HEK293 (cell line): ENCODE data around the gene COL8A1.

Experiments used
- CTCF ChIA-PET: fragments of 350-600 bp; formaldehyde crosslinking; extraction: SDS; loops from one replicate; lab custom pipeline; 2021; ENCODE audit warnings: antibody characterized with exemption; lab: Yijun Ruan, JAX
- POLR2A ChIA-PET: fragments of 300-600 bp; formaldehyde crosslinking; extraction: SDS; loops from one replicate; lab custom pipeline; 2020; ENCODE audit warnings: antibody characterized with exemption, inconsistent platforms; lab: Yijun Ruan, JAX
- H3K27ac ChIP-seq: fragments of 200-500 bp; sonication (Bioruptor generic); 2 replicates; pipeline ENCODE4 v1.5.1; 2014; ENCODE audit warnings: low read depth, low read length, control low read depth, inconsistent platforms; ENCODE audit errors: extremely low read depth
- H3K36me3 ChIP-seq, 2 experiments: fragments of 200-500 bp in 1 of 2; sonication (Bioruptor generic) in 1 of 2; 1 replicate in 1 of 2; 2 replicates in 1 of 2; pipeline ENCODE4 v1.5.1; 2014 to 2017; ENCODE audit warnings: inconsistent platforms in 2 of 2, low read length in 2 of 2; ENCODE audit not compliant: control insufficient read depth in 2 of 2, insufficient read depth in 1 of 2
- H3K4me1 ChIP-seq: fragments of 200-500 bp; sonication (Bioruptor generic); 2 replicates; pipeline ENCODE4 v1.5.1; 2014; ENCODE audit warnings: mild to moderate bottlenecking, low read length, inconsistent platforms; ENCODE audit not compliant: control insufficient read depth, insufficient read depth
- H3K4me3 ChIP-seq: 2 replicates; pipeline ENCODE4 v1.5.1; 2011; ENCODE audit warnings: low read depth, mild to moderate bottlenecking, control low read depth, low read length, moderate library complexity
- H3K9me3 ChIP-seq: fragments of 200-500 bp; sonication (Bioruptor generic); 2 replicates; pipeline ENCODE4 v1.5.1; 2014; ENCODE audit warnings: low read depth, low read length, inconsistent platforms; ENCODE audit not compliant: control insufficient read depth, insufficient read depth
- HOXA7 ChIP-seq: sonication (generic); formaldehyde crosslinking; IDR thresholded peaks from 2 replicates; pipeline ENCODE4 v1.8.1; 2022; ENCODE audit warnings: missing genetic modification reagents, borderline replicate concordance
- HOXC10 ChIP-seq: sonication (generic); formaldehyde crosslinking; IDR thresholded peaks from 2 replicates; pipeline ENCODE4 v1.8.1; 2023; ENCODE audit warnings: mild to moderate bottlenecking, missing genetic modification reagents
- KLF10 ChIP-seq: fragments of 450-650 bp; IDR thresholded peaks from 2 replicates; pipeline ENCODE4 v1.5.1; 2018; ENCODE audit warnings: missing biosample characterization, mild to moderate bottlenecking, missing genetic modification characterization
- MEIS1 ChIP-seq: sonication (generic); formaldehyde crosslinking; IDR thresholded peaks from 2 replicates; pipeline ENCODE4 v1.8.1; 2022; ENCODE audit warnings: missing genetic modification reagents, mild to moderate bottlenecking, borderline replicate concordance
- PRDM1 ChIP-seq: fragments of 450-650 bp; formaldehyde crosslinking; IDR thresholded peaks from 2 replicates; pipeline ENCODE4; 2016; ENCODE audit warnings: missing biosample characterization, missing genetic modification characterization
- YY2 ChIP-seq: fragments of 450-650 bp; formaldehyde crosslinking; IDR thresholded peaks from 2 replicates; pipeline ENCODE4 v1.5.1; 2016; ENCODE audit warnings: missing biosample characterization, missing genetic modification characterization
- ZBTB44 ChIP-seq: fragments of 450-650 bp; IDR thresholded peaks from 2 replicates; pipeline ENCODE4 v1.5.1; 2018; ENCODE audit warnings: missing biosample characterization, mild to moderate bottlenecking, missing genetic modification characterization
- ZBTB7A ChIP-seq: fragments of 450-650 bp; formaldehyde crosslinking; IDR thresholded peaks from 2 replicates; pipeline ENCODE4 v1.5.1; 2016; ENCODE audit warnings: low read depth, missing biosample characterization, missing genetic modification characterization
- ZFP69B ChIP-seq: fragments of 450-650 bp; formaldehyde crosslinking; IDR thresholded peaks from 2 replicates; pipeline ENCODE4 v1.5.1; 2016; ENCODE audit warnings: missing biosample characterization, missing genetic modification characterization
- ZIC2 ChIP-seq: fragments of 450-650 bp; formaldehyde crosslinking; IDR thresholded peaks from 2 replicates; pipeline ENCODE4 v1.5.1; 2016; ENCODE audit warnings: missing biosample characterization, missing genetic modification characterization
- ZNF169 ChIP-seq: fragments of 450-650 bp; formaldehyde crosslinking; IDR thresholded peaks from 2 replicates; pipeline ENCODE4 v1.5.1; 2016; ENCODE audit warnings: missing biosample characterization, missing genetic modification characterization
- ZNF202 ChIP-seq: fragments of 450-650 bp; formaldehyde crosslinking; IDR thresholded peaks from 2 replicates; pipeline ENCODE4 v1.5.1; 2016; ENCODE audit warnings: missing biosample characterization, missing genetic modification characterization, borderline replicate concordance
- ZNF223 ChIP-seq: fragments of 450-650 bp; formaldehyde crosslinking; IDR thresholded peaks from 2 replicates; pipeline ENCODE4 v1.5.1; 2016; ENCODE audit warnings: missing biosample characterization, missing genetic modification characterization
- ZNF280D ChIP-seq: fragments of 450-650 bp; formaldehyde crosslinking; IDR thresholded peaks from 2 replicates; pipeline ENCODE4 v1.5.1; 2016; ENCODE audit warnings: missing biosample characterization, missing genetic modification characterization
- ZNF391 ChIP-seq: fragments of 450-650 bp; formaldehyde crosslinking; IDR thresholded peaks from 2 replicates; pipeline ENCODE4 v1.5.1; 2016; ENCODE audit warnings: low read depth, missing biosample characterization, missing genetic modification characterization, borderline replicate concordance
- ZNF394 ChIP-seq: fragments of 450-650 bp; formaldehyde crosslinking; IDR thresholded peaks from 2 replicates; pipeline ENCODE4 v1.5.1; 2016; ENCODE audit warnings: missing biosample characterization, missing genetic modification characterization, mild to moderate bottlenecking, moderate library complexity, borderline replicate concordance
- ZNF398 ChIP-seq: fragments of 450-650 bp; formaldehyde crosslinking; IDR thresholded peaks from 2 replicates; pipeline ENCODE4 v1.5.1; 2017; ENCODE audit warnings: missing biosample characterization, missing genetic modification characterization
- ZNF501 ChIP-seq: fragments of 450-650 bp; formaldehyde crosslinking; IDR thresholded peaks from 2 replicates; pipeline ENCODE4 v1.5.1; 2016; ENCODE audit warnings: missing biosample characterization, missing genetic modification characterization
- ZNF530 ChIP-seq: fragments of 450-650 bp; formaldehyde crosslinking; IDR thresholded peaks from 2 replicates; pipeline ENCODE4 v1.5.1; 2016; ENCODE audit warnings: low read depth, missing biosample characterization, missing genetic modification characterization
- ZNF561 ChIP-seq: fragments of 450-650 bp; IDR thresholded peaks from 2 replicates; pipeline ENCODE4 v1.5.1; 2018; ENCODE audit warnings: missing biosample characterization, missing genetic modification characterization, borderline replicate concordance
- ZNF585B ChIP-seq: fragments of 450-650 bp; formaldehyde crosslinking; IDR thresholded peaks from 2 replicates; pipeline ENCODE4 v1.5.1; 2016; ENCODE audit warnings: missing biosample characterization, missing genetic modification characterization
- ZNF660 ChIP-seq: fragments of 450-650 bp; IDR thresholded peaks from 2 replicates; pipeline ENCODE4 v1.5.1; 2018; ENCODE audit warnings: missing biosample characterization, mild to moderate bottlenecking, missing genetic modification characterization
- ZNF768 ChIP-seq: fragments of 450-650 bp; formaldehyde crosslinking; IDR thresholded peaks from 2 replicates; pipeline ENCODE4 v1.5.1; 2018; ENCODE audit warnings: missing biosample characterization, mild to moderate bottlenecking, missing genetic modification characterization
- ZNF843 ChIP-seq: fragments of 450-650 bp; formaldehyde crosslinking; IDR thresholded peaks from 2 replicates; pipeline ENCODE4 v1.5.1; 2016; ENCODE audit warnings: missing biosample characterization, missing genetic modification characterization
- ZSCAN4 ChIP-seq: fragments of 450-650 bp; formaldehyde crosslinking; IDR thresholded peaks from 2 replicates; pipeline ENCODE4 v1.5.1; 2017; ENCODE audit warnings: missing biosample characterization, missing genetic modification characterization

Gene COL8A1

GRCh38 chr3:99665017-99665416 is 26.6 kb downstream of the COL8A1 start:
- Histone ChIP-seq H3K27ac (no peak overlapping the region), H3K4me1 (no peaks in the 10 kb centered on the region), H3K4me3 (no peak overlapping the region), H3K9me3 (no peaks in the 10 kb centered on the region), H3K36me3 (no peaks in the 10 kb centered on the region)
- CTCF ChIA-PET, result interaction anchor here (1.4 kb wide), 1 partner anchor 21 kb away, joined by 3 read pairs; no protein-coding TSS in a partner anchor
- POLR2A ChIA-PET, result no interaction called here
- TF ChIP-seq YY2 (tag by site-specific recombination) (no peak), ZIC2 (no peak), PRDM1 (tag by site-specific recombination) (0 out of 2 replicates have a peak, but pooled peaks have one; percentile 29)

- TF ChIP-seq ZNF169 (tag by site-specific recombination) (no peak), ZNF280D (tag by site-specific recombination) (no peak), ZSCAN4 (tag by site-specific recombination) (no peak), HOXA7 (CRISPR knock-in tag) (no peak), ZNF561 (tag by site-specific recombination) (no peak), ZBTB7A (tag by site-specific recombination) (no peak), ZNF202 (no peak), ZFP69B (tag by site-specific recombination) (no peak), KLF10 (no peak), MEIS1 (CRISPR knock-in tag) (no peak), ZNF843 (tag by site-specific recombination) (no peak), ZNF223 (no peak), ZNF501 (no peak), ZNF585B (tag by site-specific recombination) (no peak)
- POLR2A ChIA-PET, result no interaction called here
- Histone ChIP-seq H3K4me3 (no peak overlapping the region), H3K9me3 (no peaks in the 10 kb centered on the region), H3K36me3 (no peaks in the 10 kb centered on the region), H3K27ac (no peak overlapping the region), H3K4me1 (no peaks in the 10 kb centered on the region)
- CTCF ChIA-PET, result no interaction called here
These were observed 27.8 kb downstream of the COL8A1 start for GRCh38 chr3:99666201-99666600.

GRCh38 chr3:99668044-99668443 is 29.6 kb downstream of the COL8A1 start:
- H3K9me3 ChIP-seq, result no peaks in the 10 kb centered on the region
- ChIA-PET CTCF (interaction anchor here (1.6 kb wide), 1 partner anchor 20 kb away, joined by 4 read pairs; no protein-coding TSS in a partner anchor), POLR2A (no interaction called here)
- H3K4me1 ChIP-seq, result no peaks in the 10 kb centered on the region
- H3K27ac ChIP-seq, result no peak overlapping the region
- H3K36me3 ChIP-seq, result no peaks in the 10 kb centered on the region
- no peak overlapping the region for H3K4me3 ChIP-seq
- TF ChIP-seq HOXC10 (CRISPR knock-in tag), result no peak
- TF ChIP-seq ZNF391 (tag by site-specific recombination), result no peak
- no peak for TF ChIP-seq ZNF398 (tag by site-specific recombination)
- no peak for TF ChIP-seq ZNF530 (tag by site-specific recombination)
- no peak for TF ChIP-seq ZNF768 (tag by site-specific recombination)
- TF ChIP-seq ZNF660 (tag by site-specific recombination), result no peak
- no peak for TF ChIP-seq ZBTB44 (tag by site-specific recombination)
- TF ChIP-seq ZNF394, result no peak
